Effector CD8-positive, alpha-beta T cell (primary cell): ENCODE results near the gene AKR1D1.
"Not testable (repeated sequence)": the region's sequence is repeated elsewhere in the genome, so short reads cannot be mapped to it uniquely, and the experiment has no call there.

Experiments used
- DNase-seq: peaks from one replicate; lab custom pipeline; 2025; lab: John Stamatoyannopoulos, UW

AKR1D1 gene

GRCh38 chr7:138122162-138122561 lies 45.9 kb downstream of the AKR1D1 start:
- DNase-seq, result no peak

GRCh38 chr7:138125119-138125518 lies 48.9 kb downstream of the AKR1D1 start:
- DNase-seq, result no peak

DNA sequence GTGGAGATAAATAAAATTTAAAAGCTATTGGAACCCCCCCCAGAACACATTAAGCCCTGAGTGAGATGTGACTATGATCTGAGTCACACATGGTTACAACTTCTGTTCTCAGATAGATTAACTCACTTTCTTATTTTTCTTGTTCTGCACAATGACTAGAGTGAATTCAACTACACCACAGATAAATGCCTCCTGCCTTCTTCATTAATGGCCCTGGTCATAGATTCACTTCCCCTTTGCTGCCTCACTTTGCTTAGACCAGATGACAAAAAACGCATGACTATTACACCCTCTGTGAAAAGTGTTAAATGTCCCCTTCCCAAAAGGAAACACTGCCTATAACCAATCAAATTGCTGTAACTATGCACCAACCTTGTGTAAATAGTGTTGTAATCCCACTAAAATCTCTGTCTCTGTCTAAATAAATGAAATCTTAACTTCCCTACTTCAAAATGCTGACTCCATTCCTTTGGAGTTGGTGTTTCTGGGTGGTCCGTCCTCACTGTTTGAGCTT lies 49.4 kb downstream of the AKR1D1 start:
- no peak for DNase-seq

GRCh38 chr7:138126928-138127327 lies 50.7 kb downstream of the AKR1D1 start:
- no peak for DNase-seq

GRCh38 chr7:138127996-138128395 lies 51.7 kb downstream of the AKR1D1 start:
- no peak for DNase-seq

DNA sequence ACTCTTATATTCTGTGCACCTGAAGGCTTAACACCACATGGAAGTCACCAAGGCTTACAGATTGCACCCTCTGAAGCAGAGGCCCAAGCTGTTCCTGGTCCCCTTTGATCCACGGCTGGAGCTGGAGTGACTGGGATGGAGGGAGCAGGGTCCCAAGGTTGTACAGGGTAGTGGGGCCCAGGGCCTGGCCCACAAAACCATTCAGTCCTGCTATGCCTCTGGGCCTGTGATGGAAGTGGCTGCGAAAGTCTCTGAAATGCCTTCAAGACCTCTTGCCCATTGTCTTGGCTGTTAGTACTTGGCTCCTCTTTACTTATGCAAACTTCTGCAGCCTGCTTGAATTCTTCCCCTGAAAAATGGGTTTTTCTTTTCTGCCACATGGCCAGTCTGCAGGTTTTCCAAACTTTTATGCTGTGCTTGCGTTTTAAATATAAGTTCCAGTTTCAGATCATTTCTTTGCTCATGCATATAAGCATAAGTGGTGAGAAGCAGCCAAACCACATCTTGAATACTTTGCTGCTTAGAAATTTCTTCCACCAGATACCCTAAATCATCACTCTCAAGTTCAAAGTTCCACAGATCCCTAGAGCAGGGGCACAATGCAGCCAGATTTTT lies 53.4 kb downstream of the AKR1D1 start:
- no peak for DNase-seq

GRCh38 chr7:138137423-138138171 lies 61.3 kb downstream of the AKR1D1 start:
- no peak for DNase-seq

- no peak for DNase-seq
Measured at GRCh38 chr7:138138244-138138643, 62.0 kb downstream of the AKR1D1 start.

- DNase-seq, result no peak
Measured at GRCh38 chr7:138142583-138143201, 66.4 kb downstream of the AKR1D1 start.

- no peak for DNase-seq
Measured at GRCh38 chr7:138144958-138145357, 68.7 kb downstream of the AKR1D1 start.

DNA sequence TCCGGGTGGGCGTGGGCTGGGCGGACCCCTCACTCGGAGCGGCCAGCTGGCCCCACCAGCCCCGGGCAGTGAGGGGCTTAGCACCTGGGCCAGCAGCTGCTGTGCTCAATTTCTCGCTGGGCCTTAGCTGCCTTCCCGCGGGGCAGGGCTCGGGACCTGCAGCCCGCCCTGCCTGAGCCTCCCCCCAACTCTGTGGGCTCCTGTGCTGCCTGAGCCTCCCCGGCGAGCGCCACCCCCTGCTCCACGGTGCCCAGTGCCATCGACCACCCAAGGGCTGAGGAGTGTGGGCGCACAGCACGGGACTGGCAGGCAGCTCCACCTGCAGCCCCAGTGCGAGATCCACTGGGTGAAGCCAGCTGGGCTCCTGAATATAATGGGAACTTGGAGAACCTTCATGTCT lies 70.0 kb downstream of the AKR1D1 start:
- not testable (repeated sequence) for DNase-seq

- DNase-seq, result not testable (repeated sequence)
Measured at GRCh38 chr7:138146757-138147734, 70.8 kb downstream of the AKR1D1 start.

GRCh38 chr7:138151731-138152577 lies 75.7 kb downstream of the AKR1D1 start:
- DNase-seq, result no peak

GRCh38 chr7:138154661-138155060 lies 78.4 kb downstream of the AKR1D1 start:
- DNase-seq, result no peak

- DNase-seq, result no peak
Measured at GRCh38 chr7:138157702-138158101, 81.4 kb downstream of the AKR1D1 start.

DNA sequence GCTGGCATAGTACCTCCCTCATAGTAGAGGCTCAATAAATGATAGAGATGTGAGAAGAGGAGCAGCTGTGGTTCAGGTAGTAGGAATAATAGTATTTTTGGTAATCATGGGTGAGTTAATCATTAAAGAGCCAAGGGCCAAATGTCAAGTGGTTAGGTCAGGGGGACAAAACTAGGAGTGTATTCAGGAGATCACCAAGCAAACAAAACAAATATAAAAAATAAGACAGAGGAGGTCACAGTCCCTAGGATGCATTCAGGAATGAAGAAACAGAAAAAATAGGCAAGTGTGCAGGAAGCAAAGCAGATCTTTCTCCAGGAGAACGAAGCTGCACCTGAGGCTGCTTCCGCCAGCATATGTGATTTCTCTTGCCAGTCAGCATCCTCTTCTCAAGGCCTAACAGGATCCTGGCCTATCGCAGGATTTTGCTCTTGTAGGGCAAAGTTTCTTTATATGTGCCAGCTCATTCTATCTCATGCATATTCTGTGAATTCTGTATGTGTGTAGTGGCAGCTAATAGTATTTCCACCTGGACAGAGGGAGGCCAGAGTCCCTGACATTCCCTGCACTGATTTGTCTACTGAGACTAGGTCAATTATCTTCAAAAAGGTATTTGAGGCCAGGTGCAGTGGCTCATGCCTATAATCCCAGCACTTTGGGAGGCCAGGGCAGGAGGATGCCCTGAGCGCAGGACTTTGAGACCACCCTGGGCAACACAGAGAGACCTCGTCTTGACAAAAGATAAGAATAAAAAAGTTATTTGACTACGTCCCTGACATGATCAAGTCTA lies 82.7 kb downstream of the AKR1D1 start:
- no peak for DNase-seq

- peak; percentile 54 for DNase-seq
Measured at GRCh38 chr7:138161600-138162081, 85.4 kb downstream of the AKR1D1 start.

DNA sequence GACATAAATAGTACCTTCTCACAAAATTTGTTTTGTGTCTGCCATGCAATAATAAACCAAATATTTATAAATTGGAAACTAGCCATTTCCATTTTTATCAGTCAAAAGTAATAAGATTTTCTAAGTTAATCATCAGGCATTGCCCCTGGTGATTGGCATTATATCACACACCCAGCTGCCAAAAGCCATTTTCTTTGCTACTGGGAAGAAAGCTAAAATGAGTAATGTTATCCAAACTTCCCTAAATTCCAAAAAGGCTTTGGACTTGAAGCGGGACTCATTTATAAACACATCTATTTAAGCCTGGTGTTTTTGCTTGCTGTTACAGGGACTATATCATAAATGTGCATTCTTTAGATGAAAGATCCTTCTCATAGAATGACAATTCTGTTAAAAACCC lies 86.0 kb downstream of the AKR1D1 start:
- no peak for DNase-seq

DNA sequence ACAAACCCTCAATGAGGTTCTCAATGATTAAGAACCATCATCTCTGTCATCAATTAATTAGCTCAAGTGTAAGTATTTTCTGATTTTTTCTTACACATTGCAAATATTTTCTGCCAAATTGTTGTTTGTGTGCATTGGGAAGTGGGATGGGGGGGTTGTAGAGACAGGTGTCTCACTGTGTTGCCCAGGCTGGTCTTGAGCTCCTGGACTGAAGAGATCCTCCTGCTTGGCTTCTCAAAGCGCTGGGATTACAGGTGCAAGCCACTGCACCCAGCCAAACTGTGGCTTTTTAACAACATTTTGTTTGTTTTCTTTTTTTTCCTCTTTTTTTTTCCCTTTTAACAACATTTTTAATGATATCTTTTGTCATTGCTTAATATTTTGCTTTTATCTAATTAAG lies 87.5 kb downstream of the AKR1D1 start:
- DNase-seq, result no peak

- DNase-seq, result no peak
Measured at GRCh38 chr7:138164804-138165203, 88.5 kb downstream of the AKR1D1 start.
